ENCODE results near the gene PPP1R37.

PPP1R37 gene

GRCh38 chr19:45087531-45087930 is 5.4 kb upstream of the PPP1R37 start:
- Histone ChIP-seq H3K36me3 (ENCODE audit: control insufficient read depth, insufficient read depth, low read length) (no peaks in the 10 kb centered on the region), H3K4me1 (peaks cover 5% of the 10 kb centered on the region), H3K27me3 (ENCODE audit: control insufficient read depth, insufficient read depth, low read length) (no peaks in the 10 kb centered on the region), H3K9ac (no peak overlapping the region), H3K4me3 (ENCODE audit: low read depth, low read length) (no peak overlapping the region), H3K4me2 (ENCODE audit: low read length) (no peak overlapping the region), H3K9me3 (ENCODE audit: control insufficient read depth, low read length) (no peaks in the 10 kb centered on the region), H2AFZ (no peak overlapping the region), H3K27ac (no peak overlapping the region), H3K79me2 (peaks cover 7% of the 10 kb centered on the region)
- TF ChIP-seq CTCF (IDR thresholded peaks at IDR 0.05) = no peak

GRCh38 chr19:45090034-45090433 is 2.9 kb upstream of the PPP1R37 start:
- TF ChIP-seq CTCF (IDR thresholded peaks at IDR 0.05) = no peak
- Histone ChIP-seq H3K4me3 (ENCODE audit: low read depth, low read length) (no peak overlapping the region), H3K36me3 (ENCODE audit: control insufficient read depth, insufficient read depth, low read length) (no peaks in the 10 kb centered on the region), H3K79me2 (peaks cover 26% of the 10 kb centered on the region), H3K9me3 (ENCODE audit: control insufficient read depth, low read length) (no peaks in the 10 kb centered on the region), H3K27ac (no peak overlapping the region), H2AFZ (no peak overlapping the region), H3K9ac (no peak overlapping the region), H3K27me3 (ENCODE audit: control insufficient read depth, insufficient read depth, low read length) (no peaks in the 10 kb centered on the region), H3K4me1 (peaks cover 10% of the 10 kb centered on the region), H3K4me2 (ENCODE audit: low read length) (no peak overlapping the region)

- Histone ChIP-seq H3K4me3 (ENCODE audit: low read depth, low read length) (peak overlapping the region; percentile 88), H3K27me3 (ENCODE audit: control insufficient read depth, insufficient read depth, low read length) (no peaks in the 10 kb centered on the region), H3K36me3 (ENCODE audit: control insufficient read depth, insufficient read depth, low read length) (no peaks in the 10 kb centered on the region), H3K9ac (no peak overlapping the region), H3K4me1 (peaks cover 12% of the 10 kb centered on the region), H3K4me2 (ENCODE audit: low read length) (peak overlapping the region; percentile 98), H3K79me2 (peaks cover 29% of the 10 kb centered on the region), H2AFZ (peak overlapping the region; percentile 90), H3K9me3 (ENCODE audit: control insufficient read depth, low read length) (no peaks in the 10 kb centered on the region), H3K27ac (peak overlapping the region; percentile 84)
- no peak for TF ChIP-seq CTCF (IDR thresholded peaks at IDR 0.05)
These were observed 2.4 kb upstream of the PPP1R37 start for GRCh38 chr19:45090606-45091005.

GRCh38 chr19:45091031-45091923 is 1.7 kb upstream of the PPP1R37 start:
- H3K27ac ChIP-seq = peak overlapping the region; percentile 84
- peak overlapping the region; percentile 88 for H3K4me3 ChIP-seq (ENCODE audit: low read depth, low read length)
- TF ChIP-seq CTCF (IDR thresholded peaks at IDR 0.05) = no peak
- H3K9ac ChIP-seq = no peak overlapping the region
- H2AFZ ChIP-seq = peak overlapping the region; percentile 90
- H3K27me3 ChIP-seq (ENCODE audit: control insufficient read depth, insufficient read depth, low read length) = no peaks in the 10 kb centered on the region
- H3K9me3 ChIP-seq (ENCODE audit: control insufficient read depth, low read length) = no peaks in the 10 kb centered on the region
- no peaks in the 10 kb centered on the region for H3K36me3 ChIP-seq (ENCODE audit: control insufficient read depth, insufficient read depth, low read length)
- peaks cover 15% of the 10 kb centered on the region for H3K4me1 ChIP-seq
- peaks cover 35% of the 10 kb centered on the region for H3K79me2 ChIP-seq
- H3K4me2 ChIP-seq (ENCODE audit: low read length) = peak overlapping the region; percentile 98

Measured in parathyroid adenoma (tissue), 2 donors.